IMR-90 (cell line): ENCODE measurements around the gene HADHB. TPM values are rescaled to one million over a fixed set of nuclear protein-coding genes. Genes with fewer than 3 reads are reported as not detected.

Experiments
- ATAC-seq: fragments of 200-7000 bp; cut with Tn5 transposase; 2 replicates; pipeline ENCODE4 v1.9.1; 2020; ENCODE audit warnings: low read depth, mild to moderate bottlenecking, moderate library complexity
- BruUV-seq: library from RNA; stranded (reverse); fragments of 400-500 nt; replicated peaks from 2 replicates; lab custom pipeline; 2021; lab: Mats Ljungman, UMichigan
- CTCF ChIA-PET: fragments of 300-600 bp; formaldehyde crosslinking; extraction: SDS; loops from one replicate; lab custom pipeline; 2021; ENCODE audit warnings: antibody characterized with exemption; lab: Yijun Ruan, JAX
- POLR2A ChIA-PET: fragments of 300-600 bp; sonication (Branson Sonifier 250); formaldehyde crosslinking; loops from one replicate; lab custom pipeline; 2022; ENCODE audit warnings: antibody characterized with exemption; ENCODE audit not compliant: unreplicated experiment; lab: Charles Lee
- DNase-seq: peaks from one replicate; pipeline ENCODE4 v3.0.0; 2013
- H2AFZ ChIP-seq: replicated peaks from 2 replicates; pipeline ENCODE3; 2013; ENCODE audit warnings: low read length, mild to moderate bottlenecking; ENCODE audit not compliant: poor library complexity
- H2AK5ac ChIP-seq: 2 replicates; pipeline ENCODE4 v1.6.1; 2013; ENCODE audit warnings: low read depth, low read length, inconsistent platforms
- H2AK9ac ChIP-seq: replicated peaks from 2 replicates; pipeline ENCODE3; 2013; ENCODE audit warnings: mild to moderate bottlenecking, low read depth, low read length, moderate library complexity; ENCODE audit not compliant: poor library complexity
- H2BK120ac ChIP-seq: 2 replicates; pipeline ENCODE4 v1.6.1; 2013; ENCODE audit warnings: low read depth, low read length, inconsistent platforms
- H2BK15ac ChIP-seq: 3 replicates; pipeline ENCODE4 v1.6.1; 2013; ENCODE audit warnings: low read depth, low read length, inconsistent platforms
- H2BK20ac ChIP-seq: 2 replicates; pipeline ENCODE4 v1.6.1; 2013; ENCODE audit warnings: low read depth, mild to moderate bottlenecking, inconsistent platforms, low read length, moderate library complexity
- H2BK5ac ChIP-seq: 2 replicates; pipeline ENCODE4 v1.6.1; 2013; ENCODE audit warnings: mild to moderate bottlenecking, low read depth, low read length, inconsistent platforms; ENCODE audit not compliant: poor library complexity, severe bottlenecking
- H3K14ac ChIP-seq: replicated peaks from 2 replicates; pipeline ENCODE4 v1.6.1; 2013; ENCODE audit warnings: low read depth, low read length, inconsistent platforms
- H3K18ac ChIP-seq: 2 replicates; pipeline ENCODE4 v1.6.1; 2013; ENCODE audit warnings: low read depth, low read length, control low read depth
- H3K23ac ChIP-seq: 2 replicates; pipeline ENCODE4 v1.6.1; 2013; ENCODE audit warnings: low read depth, low read length, inconsistent platforms
- H3K27ac ChIP-seq: 2 replicates; pipeline ENCODE4 v1.5.1; 2013; ENCODE audit warnings: mild to moderate bottlenecking, control low read depth, low read length; ENCODE audit not compliant: insufficient read depth
- H3K27me3 ChIP-seq: 2 replicates; pipeline ENCODE4 v1.6.1; 2013; ENCODE audit warnings: low read length; ENCODE audit not compliant: control insufficient read depth, insufficient read depth
- H3K36me3 ChIP-seq: 2 replicates; pipeline ENCODE4 v1.6.1; 2013; ENCODE audit warnings: low read length, mixed read lengths; ENCODE audit not compliant: control insufficient read depth, insufficient read depth
- H3K4ac ChIP-seq: 2 replicates; pipeline ENCODE4 v1.6.1; 2013; ENCODE audit warnings: low read depth, low read length, inconsistent platforms
- H3K4me1 ChIP-seq: 2 replicates; pipeline ENCODE4 v1.6.1; 2013; ENCODE audit warnings: low read length, mixed read lengths; ENCODE audit not compliant: control insufficient read depth, insufficient read depth
- H3K4me2 ChIP-seq: 2 replicates; pipeline ENCODE4 v1.6.1; 2013; ENCODE audit warnings: low read depth, mild to moderate bottlenecking, control low read depth, low read length, moderate library complexity
- H3K4me3 ChIP-seq: 2 replicates; pipeline ENCODE4 v1.5.1; 2013; ENCODE audit warnings: low read depth, mild to moderate bottlenecking, control low read depth, low read length, moderate library complexity; ENCODE audit not compliant: insufficient read depth
- H3K56ac ChIP-seq: 2 replicates; pipeline ENCODE4 v1.6.1; 2013; ENCODE audit warnings: low read length, inconsistent platforms; ENCODE audit not compliant: insufficient read depth; ENCODE audit errors: extremely low read depth
- H3K79me1 ChIP-seq, 2 experiments: 2 replicates each; pipeline ENCODE4 v1.6.1; 2013; ENCODE audit warnings: low read length in 2 of 2, inconsistent platforms in 1 of 2, low read depth in 1 of 2
- H3K9ac ChIP-seq: 2 replicates; pipeline ENCODE4 v1.6.1; 2013; ENCODE audit warnings: low read depth, low read length, control low read depth
- H3K9me1 ChIP-seq: 2 replicates; pipeline ENCODE4 v1.6.1; 2013; ENCODE audit warnings: low read length, inconsistent platforms; ENCODE audit not compliant: insufficient read depth
- H3K9me3 ChIP-seq: 2 replicates; pipeline ENCODE4 v1.6.1; 2013; ENCODE audit warnings: low read length; ENCODE audit not compliant: control insufficient read depth, insufficient read depth
- H4K20me1 ChIP-seq: 2 replicates; pipeline ENCODE4 v1.6.1; 2013; ENCODE audit warnings: low read length, inconsistent platforms; ENCODE audit not compliant: insufficient read depth
- H4K5ac ChIP-seq: 2 replicates; pipeline ENCODE4 v1.6.1; 2013; ENCODE audit warnings: mild to moderate bottlenecking, low read depth, low read length, control low read depth
- H4K8ac ChIP-seq, 2 experiments: 2 replicates each; pipeline ENCODE4 v1.6.1; 2013; ENCODE audit warnings: low read depth in 2 of 2, low read length in 2 of 2, control low read depth in 1 of 2, inconsistent platforms in 1 of 2
- H4K91ac ChIP-seq: 2 replicates; pipeline ENCODE4 v1.6.1; 2013; ENCODE audit warnings: low read depth, low read length, inconsistent platforms; ENCODE audit not compliant: insufficient read depth
- FOS ChIP-seq: fragments of 150-350 bp; IDR thresholded peaks from 2 replicates; pipeline ENCODE4 v1.6.1; 2016; ENCODE audit warnings: low read depth, low read length
- MAFK ChIP-seq: IDR thresholded peaks from 2 replicates; pipeline ENCODE4 v1.6.1; 2012; ENCODE audit warnings: low read depth, low read length, improper control_type of control experiment
- MAZ ChIP-seq: IDR thresholded peaks from 2 replicates; pipeline ENCODE4 v1.6.1; 2012; ENCODE audit warnings: low read depth, mild to moderate bottlenecking, low read length, improper control_type of control experiment, moderate library complexity, borderline replicate concordance
- POLR2A ChIP-seq: IDR thresholded peaks from 2 replicates; pipeline ENCODE4 v1.6.1; 2012; ENCODE audit warnings: mild to moderate bottlenecking, low read depth, low read length
- RAD21 ChIP-seq: IDR thresholded peaks from 2 replicates; pipeline ENCODE4 v1.6.1; 2012; ENCODE audit warnings: low read length, improper control_type of control experiment
- RCOR1 ChIP-seq: IDR thresholded peaks from 2 replicates; pipeline ENCODE4 v1.6.1; 2012; ENCODE audit warnings: mild to moderate bottlenecking, low read length, improper control_type of control experiment; ENCODE audit not compliant: insufficient replicate concordance
- RFX5 ChIP-seq: IDR thresholded peaks from 2 replicates; pipeline ENCODE4 v1.8.0; 2012; ENCODE audit warnings: low read depth, mild to moderate bottlenecking, low read length, moderate library complexity
- SMC3 ChIP-seq: fragments of 150-350 bp; IDR thresholded peaks from 2 replicates; pipeline ENCODE4 v1.6.1; 2016; ENCODE audit warnings: low read depth, mild to moderate bottlenecking, antibody characterized with exemption, low read length, moderate library complexity
- WGBS, 2 experiments: methylation state at CpG; one replicate each; pipeline versions ENCODE4 v1.1.5 to v1.1.7; 2013; ENCODE audit warnings: missing lambda C conversion rate in 2 of 2; ENCODE audit not compliant: insufficient read length in 1 of 2; ENCODE audit errors: extremely low coverage in 2 of 2; 5-methylcytosine and 5-hydroxymethylcytosine counted together
- dilution Hi-C: fragments of 300-500 bp; cut with HindIII; formaldehyde crosslinking; loops from one replicate; pipeline ENCODE4 v1.14.3; 2018; ENCODE audit warnings: low sequenced_read_pairs; ENCODE audit not compliant: unreplicated experiment
- in situ Hi-C: fragments of 300-500 bp; cut with MboI; formaldehyde crosslinking; loops from 3 replicates; pipeline ENCODE4 v1.14.3; 2019; ENCODE audit warnings: low sequenced_read_pairs, inconsistent platforms, mixed read lengths
- intact Hi-C: fragments of 100-400 bp; cut with micrococcal nuclease; formaldehyde crosslinking; loops from 2 replicates; pipeline ENCODE4 v1.10.0; 2022
- polyA plus RNA-seq, 3 experiments: library from polyadenylated mRNA; depleted of rRNA; stranded (reverse); fragments of >200 nt; gene quantifications; 2 replicates each; pipeline ENCODE4 v1.2.3, GENCODE V29; 2012; ENCODE audit warnings: low replicate concordance in 1 of 3
- total RNA-seq: library from RNA; depleted of rRNA; stranded (reverse); fragments of >200 nt; gene quantifications from 2 replicates; pipeline ENCODE4 v1.2.3, GENCODE V29; 2012
- TF ChIP-seq, protein P1 (sequence below): fragments of 150-350 bp; IDR thresholded peaks from 2 replicates; pipeline ENCODE4 v1.6.1; 2016; ENCODE audit warnings: low read depth, mild to moderate bottlenecking, low read length, moderate library complexity, borderline replicate concordance

The HADHB gene
- total and polyA plus RNA-seq, 2 of the 4 experiments (the other 2 are of a cell fraction) = 67.9 to 79.8 TPM

DNA sequence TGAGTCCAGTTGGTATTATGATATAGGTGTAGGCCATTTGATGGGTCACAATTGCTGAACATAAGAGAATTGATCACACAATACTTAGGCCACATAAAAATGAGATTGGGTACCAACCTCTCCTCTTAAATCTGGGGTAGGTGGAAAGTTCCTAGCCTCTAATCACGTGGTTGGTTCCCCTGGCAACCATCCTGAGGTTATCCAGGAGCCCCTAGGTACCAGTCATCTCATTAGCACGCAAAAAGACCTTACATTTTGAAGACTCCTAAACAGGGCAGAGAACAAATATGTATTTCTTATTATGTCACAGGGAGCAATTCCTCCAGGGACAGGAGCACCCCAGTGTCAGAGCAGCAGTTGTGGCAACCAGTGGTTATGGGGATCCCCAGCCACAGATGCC lies 88.6 kb downstream of the HADHB start:
- Histone ChIP-seq H2AFZ (no peak overlapping the region), H3K79me1 (no peaks in the 10 kb centered on the region), H2BK120ac (no peak overlapping the region), H3K4me2 (no peak overlapping the region), H3K9ac (no peak overlapping the region), H3K18ac (no peak overlapping the region), H2AK5ac (no peak overlapping the region), H4K8ac (no peak overlapping the region), H2BK20ac (no peak overlapping the region), H4K91ac (no peak overlapping the region), H4K5ac (no peak overlapping the region), H3K23ac (no peak overlapping the region; the same call in 1 of the 2 replicates), H4K20me1 (no peaks in the 10 kb centered on the region), H2BK5ac (no peak overlapping the region), H3K27me3 (peaks cover 11% of the 10 kb centered on the region), H3K4ac (no peak overlapping the region), H3K4me1 (no peaks in the 10 kb centered on the region), H3K36me3 (no peaks in the 10 kb centered on the region), H3K27ac (no peak overlapping the region), H3K9me1 (no peaks in the 10 kb centered on the region), H2BK15ac (no peak overlapping the region), H3K4me3 (no peak overlapping the region), H3K9me3 (no peaks in the 10 kb centered on the region), H3K56ac (no peak overlapping the region), H3K14ac (no peak overlapping the region), H2AK9ac (no peak overlapping the region)
- TF ChIP-seq MAFK (no peak), RCOR1 (no peak), POLR2A (no peak), MAZ (no peak), SMC3 (no peak), RAD21 (no peak), RFX5 (no peak), FOS (no peak)
- TF ChIP-seq, protein P1, sequence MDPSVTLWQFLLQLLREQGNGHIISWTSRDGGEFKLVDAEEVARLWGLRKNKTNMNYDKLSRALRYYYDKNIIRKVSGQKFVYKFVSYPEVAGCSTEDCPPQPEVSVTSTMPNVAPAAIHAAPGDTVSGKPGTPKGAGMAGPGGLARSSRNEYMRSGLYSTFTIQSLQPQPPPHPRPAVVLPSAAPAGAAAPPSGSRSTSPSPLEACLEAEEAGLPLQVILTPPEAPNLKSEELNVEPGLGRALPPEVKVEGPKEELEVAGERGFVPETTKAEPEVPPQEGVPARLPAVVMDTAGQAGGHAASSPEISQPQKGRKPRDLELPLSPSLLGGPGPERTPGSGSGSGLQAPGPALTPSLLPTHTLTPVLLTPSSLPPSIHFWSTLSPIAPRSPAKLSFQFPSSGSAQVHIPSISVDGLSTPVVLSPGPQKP = no peak
- intact Hi-C loops = no loop called here
- dilution Hi-C loops = no loop called here
- DNase-seq = no peak
- WGBS, 2 experiments = no CpG with 5 or more reads among the region's 2 CpGs
- in situ Hi-C loops = loop anchor here (25.0 kb wide), 1 partner anchor 371 kb away; no protein-coding TSS in a partner anchor
- POLR2A ChIA-PET = no interaction called here
- CTCF ChIA-PET = no interaction called here
- no peak for ATAC-seq
- BruUV-seq = no TSS peak
